HepG2 (cell line): ENCODE measurements around the gene BIRC3. TPM values are rescaled to one million over a fixed set of nuclear protein-coding genes. Genes with fewer than 3 reads are reported as not detected.

ENCODE experiments used
- AHR ChIP-seq: IDR thresholded peaks from 2 replicates; pipeline ENCODE4 v1.6.1; 2018; ENCODE audit warnings: missing genetic modification reagents, missing compliant biosample characterization
- GABPB1 ChIP-seq: IDR thresholded peaks from 2 replicates; pipeline ENCODE4 v1.6.1; 2016; ENCODE audit warnings: mild to moderate bottlenecking, missing genetic modification reagents, moderate library complexity, missing compliant biosample characterization
- HNF4G ChIP-seq, 2 experiments: sonication (generic) in 1 of 2; formaldehyde crosslinking in 1 of 2; IDR thresholded peaks; 2 replicates each; pipeline versions ENCODE4 v1.4.0 to v1.6.1; 2011 to 2020; ENCODE audit warnings: borderline replicate concordance in 2 of 2, low read depth in 2 of 2, mild to moderate bottlenecking in 2 of 2, low read length in 1 of 2, missing genetic modification reagents in 1 of 2, moderate library complexity in 1 of 2
- KDM5A ChIP-seq: fragments of 200-600 bp; sonication (generic); IDR thresholded peaks from 2 replicates; pipeline ENCODE4 v1.7.0; 2018; ENCODE audit warnings: antibody characterized with exemption, mild to moderate bottlenecking, low read length, borderline replicate concordance
- POLR2AphosphoS5 ChIP-seq: IDR thresholded peaks from 2 replicates; pipeline ENCODE4 v1.6.1; 2012; ENCODE audit warnings: low read depth, low read length
- RBFOX2 ChIP-seq: fragments of 200-400 bp; formaldehyde crosslinking; IDR thresholded peaks from 2 replicates; pipeline ENCODE4 v1.6.1; 2017; ENCODE audit warnings: low read depth, mild to moderate bottlenecking, low read length
- SETDB1 ChIP-seq: sonication (generic); formaldehyde crosslinking; IDR thresholded peaks from 2 replicates; pipeline ENCODE4 v1.5.1; 2020; ENCODE audit warnings: missing genetic modification reagents, mild to moderate bottlenecking, borderline replicate concordance
- SRY ChIP-seq: sonication (generic); formaldehyde crosslinking; IDR thresholded peaks from 2 replicates; pipeline ENCODE4 v1.8.0; 2022; ENCODE audit warnings: mild to moderate bottlenecking, missing genetic modification reagents
- TOPORS ChIP-seq: sonication (generic); formaldehyde crosslinking; IDR thresholded peaks from 2 replicates; pipeline ENCODE4 v1.8.0; 2023; ENCODE audit warnings: mild to moderate bottlenecking, missing genetic modification reagents
- ZNF3 ChIP-seq: IDR thresholded peaks from 2 replicates; pipeline ENCODE4 v1.7.0; 2017; ENCODE audit warnings: inconsistent platforms
- ZNF337 ChIP-seq: sonication (generic); formaldehyde crosslinking; IDR thresholded peaks from 2 replicates; pipeline ENCODE4 v1.5.1; 2020; ENCODE audit warnings: missing genetic modification reagents, low read depth, mild to moderate bottlenecking, borderline replicate concordance
- ZNF558 ChIP-seq: sonication (generic); formaldehyde crosslinking; IDR thresholded peaks from 2 replicates; pipeline ENCODE4 v1.9.0; 2022; ENCODE audit warnings: mild to moderate bottlenecking, missing genetic modification reagents, borderline replicate concordance
- polyA plus RNA-seq, 8 experiments: library from polyadenylated mRNA; depleted of rRNA in 3 of 8; stranded (reverse) in 7 of 8; unstranded in 1 of 8; fragments of >200 nt; fragmentation: Illumina TruSeq in 4 of 8; extraction: Trizol in 4 of 8; gene quantifications; 2 replicates each; pipeline versions ENCODE4 v1.2.1 to v1.2.3, GENCODE V29; 2011 to 2016; ENCODE audit warnings: low read depth in 4 of 8, missing spikeins in 1 of 8, mixed read lengths in 1 of 8; ENCODE audit not compliant: insufficient read depth in 1 of 8
- total RNA-seq, 5 experiments: library from RNA; depleted of rRNA; stranded (reverse); fragments of >200 nt; fragmentation: Illumina TruSeq; extraction: Trizol; gene quantifications; 2 replicates each; pipeline ENCODE4 v1.2.3, GENCODE V29; 2016; ENCODE audit warnings: low read depth in 1 of 5
- TF ChIP-seq, protein P1 (sequence below): sonication (generic); formaldehyde crosslinking; IDR thresholded peaks from 2 replicates; pipeline ENCODE4 v1.4.0; 2020; ENCODE audit warnings: missing genetic modification reagents
- TF ChIP-seq, protein P2 (sequence below): sonication (generic); formaldehyde crosslinking; IDR thresholded peaks from 2 replicates; pipeline ENCODE4 v1.4.0; 2020; ENCODE audit warnings: missing genetic modification reagents
- TF ChIP-seq, protein P3 (sequence below): sonication (generic); formaldehyde crosslinking; IDR thresholded peaks from 2 replicates; pipeline ENCODE4 v1.5.1; 2020; ENCODE audit warnings: mild to moderate bottlenecking, missing genetic modification reagents
- TF ChIP-seq, protein P4 (sequence below): sonication (generic); formaldehyde crosslinking; IDR thresholded peaks from 2 replicates; pipeline ENCODE4 v1.5.0; 2020; ENCODE audit warnings: mild to moderate bottlenecking, missing genetic modification reagents, borderline replicate concordance

Gene BIRC3
- total and polyA plus RNA-seq, 2 of the 13 experiments (the other 11 are each of a cell fraction or from before 2014, with no cell fraction given), result 0.41 to 4.2 TPM

DNA sequence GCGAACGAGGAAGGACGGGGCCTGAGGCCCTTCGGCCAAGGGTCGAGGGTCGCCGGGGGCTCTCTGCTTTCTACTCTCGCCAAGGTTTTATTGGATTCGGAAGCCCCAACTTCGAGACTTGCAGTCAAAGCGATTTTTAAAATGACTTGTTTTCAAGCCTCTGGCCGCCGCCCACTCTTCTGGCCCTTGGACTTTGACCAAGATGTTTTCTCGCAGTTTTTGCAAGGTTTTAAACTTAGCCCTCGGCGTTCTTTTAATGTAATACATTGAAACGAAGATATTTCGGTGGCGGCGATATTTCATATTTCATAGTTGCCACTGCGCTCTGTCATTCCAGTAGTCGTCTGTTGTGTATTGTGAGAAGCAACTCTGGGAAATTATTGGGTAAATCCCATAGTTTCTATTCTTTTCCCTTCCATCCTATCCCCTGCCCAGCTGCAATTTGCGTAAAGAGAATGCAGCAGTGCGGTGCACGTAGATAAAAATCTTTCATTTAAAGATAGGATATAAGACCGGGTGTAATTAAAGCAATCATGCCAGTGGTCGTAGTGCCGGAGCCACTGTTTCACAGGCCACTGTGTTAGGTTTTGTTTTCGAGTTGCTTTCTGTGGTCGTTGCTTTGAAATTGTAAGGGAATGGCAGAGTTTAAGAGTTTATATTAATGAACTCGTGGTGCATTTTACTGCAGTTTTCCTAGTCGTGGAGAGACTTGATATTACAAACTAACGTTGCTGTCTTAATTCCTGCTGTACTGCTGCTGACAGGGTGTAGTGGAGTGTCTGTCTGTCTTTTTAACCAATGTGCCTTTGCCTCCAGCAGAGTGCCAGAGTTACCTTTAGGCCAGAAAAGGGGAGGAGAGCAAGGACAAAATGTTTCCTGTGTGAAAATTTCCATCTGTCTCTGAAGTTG lies 30.4 kb downstream of the BIRC3 start (continued):
- TF ChIP-seq KDM5A, result peak; percentile 83
- no peak for TF ChIP-seq TOPORS (CRISPR knock-in tag)
- TF ChIP-seq, protein P1, sequence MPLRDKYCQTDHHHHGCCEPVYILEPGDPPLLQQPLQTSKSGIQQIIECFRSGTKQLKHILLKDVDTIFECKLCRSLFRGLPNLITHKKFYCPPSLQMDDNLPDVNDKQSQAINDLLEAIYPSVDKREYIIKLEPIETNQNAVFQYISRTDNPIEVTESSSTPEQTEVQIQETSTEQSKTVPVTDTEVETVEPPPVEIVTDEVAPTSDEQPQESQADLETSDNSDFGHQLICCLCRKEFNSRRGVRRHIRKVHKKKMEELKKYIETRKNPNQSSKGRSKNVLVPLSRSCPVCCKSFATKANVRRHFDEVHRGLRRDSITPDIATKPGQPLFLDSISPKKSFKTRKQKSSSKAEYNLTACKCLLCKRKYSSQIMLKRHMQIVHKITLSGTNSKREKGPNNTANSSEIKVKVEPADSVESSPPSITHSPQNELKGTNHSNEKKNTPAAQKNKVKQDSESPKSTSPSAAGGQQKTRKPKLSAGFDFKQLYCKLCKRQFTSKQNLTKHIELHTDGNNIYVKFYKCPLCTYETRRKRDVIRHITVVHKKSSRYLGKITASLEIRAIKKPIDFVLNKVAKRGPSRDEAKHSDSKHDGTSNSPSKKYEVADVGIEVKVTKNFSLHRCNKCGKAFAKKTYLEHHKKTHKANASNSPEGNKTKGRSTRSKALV (CRISPR knock-in tag), result no peak
- 0 out of 2 replicates have a peak, but pooled peaks have one; percentile 12 for TF ChIP-seq ZNF558 (CRISPR knock-in tag)
- no peak; the same call in none of the 2 replicates for TF ChIP-seq HNF4G (IDR thresholded peaks at IDR 0.05; ENCODE audit: borderline replicate concordance, low read depth, low read length)
- TF ChIP-seq HNF4G (CRISPR knock-in tag; IDR thresholded peaks at IDR 0.05; ENCODE audit: borderline replicate concordance, low read depth), result no peak
- no peak for TF ChIP-seq AHR (CRISPR knock-in tag)
- no peak for TF ChIP-seq ZNF3 (CRISPR knock-in tag)
- TF ChIP-seq ZNF337, result no peak
- TF ChIP-seq, protein P2, sequence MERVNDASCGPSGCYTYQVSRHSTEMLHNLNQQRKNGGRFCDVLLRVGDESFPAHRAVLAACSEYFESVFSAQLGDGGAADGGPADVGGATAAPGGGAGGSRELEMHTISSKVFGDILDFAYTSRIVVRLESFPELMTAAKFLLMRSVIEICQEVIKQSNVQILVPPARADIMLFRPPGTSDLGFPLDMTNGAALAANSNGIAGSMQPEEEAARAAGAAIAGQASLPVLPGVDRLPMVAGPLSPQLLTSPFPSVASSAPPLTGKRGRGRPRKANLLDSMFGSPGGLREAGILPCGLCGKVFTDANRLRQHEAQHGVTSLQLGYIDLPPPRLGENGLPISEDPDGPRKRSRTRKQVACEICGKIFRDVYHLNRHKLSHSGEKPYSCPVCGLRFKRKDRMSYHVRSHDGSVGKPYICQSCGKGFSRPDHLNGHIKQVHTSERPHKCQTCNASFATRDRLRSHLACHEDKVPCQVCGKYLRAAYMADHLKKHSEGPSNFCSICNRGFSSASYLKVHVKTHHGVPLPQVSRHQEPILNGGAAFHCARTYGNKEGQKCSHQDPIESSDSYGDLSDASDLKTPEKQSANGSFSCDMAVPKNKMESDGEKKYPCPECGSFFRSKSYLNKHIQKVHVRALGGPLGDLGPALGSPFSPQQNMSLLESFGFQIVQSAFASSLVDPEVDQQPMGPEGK, result peak; percentile 76; the same call in 1 of the 2 replicates
- TF ChIP-seq POLR2AphosphoS5, result 0 out of 2 replicates have a peak, but pooled peaks have one; percentile 40
- TF ChIP-seq GABPB1 (CRISPR knock-in tag), result no peak
- TF ChIP-seq, protein P3, sequence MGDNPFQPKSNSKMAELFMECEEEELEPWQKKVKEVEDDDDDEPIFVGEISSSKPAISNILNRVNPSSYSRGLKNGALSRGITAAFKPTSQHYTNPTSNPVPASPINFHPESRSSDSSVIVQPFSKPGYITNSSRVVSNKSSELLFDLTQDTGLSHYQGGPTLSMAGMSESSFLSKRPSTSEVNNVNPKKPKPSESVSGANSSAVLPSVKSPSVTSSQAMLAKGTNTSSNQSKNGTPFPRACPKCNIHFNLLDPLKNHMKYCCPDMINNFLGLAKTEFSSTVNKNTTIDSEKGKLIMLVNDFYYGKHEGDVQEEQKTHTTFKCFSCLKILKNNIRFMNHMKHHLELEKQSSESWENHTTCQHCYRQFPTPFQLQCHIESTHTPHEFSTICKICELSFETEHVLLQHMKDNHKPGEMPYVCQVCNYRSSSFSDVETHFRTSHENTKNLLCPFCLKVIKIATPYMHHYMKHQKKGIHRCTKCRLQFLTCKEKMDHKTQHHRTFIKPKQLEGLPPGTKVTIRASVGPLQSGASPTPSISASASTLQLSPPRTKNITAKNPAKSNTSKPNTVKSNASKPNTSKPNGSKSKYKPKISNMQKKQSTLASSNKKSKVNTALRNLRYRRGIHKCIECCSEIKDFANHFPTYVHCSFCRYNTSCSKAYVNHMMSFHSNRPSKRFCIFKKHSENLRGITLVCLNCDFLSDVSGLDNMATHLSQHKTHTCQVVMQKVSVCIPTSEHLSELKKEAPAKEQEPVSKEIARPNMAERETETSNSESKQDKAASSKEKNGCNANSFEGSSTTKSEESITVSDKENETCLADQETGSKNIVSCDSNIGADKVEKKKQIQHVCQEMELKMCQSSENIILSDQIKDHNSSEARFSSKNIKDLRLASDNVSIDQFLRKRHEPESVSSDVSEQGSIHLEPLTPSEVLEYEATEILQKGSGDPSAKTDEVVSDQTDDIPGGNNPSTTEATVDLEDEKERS (CRISPR knock-in tag), result 0 out of 2 replicates have a peak, but pooled peaks have one; percentile 6
- no peak for TF ChIP-seq RBFOX2
- TF ChIP-seq, protein P4, sequence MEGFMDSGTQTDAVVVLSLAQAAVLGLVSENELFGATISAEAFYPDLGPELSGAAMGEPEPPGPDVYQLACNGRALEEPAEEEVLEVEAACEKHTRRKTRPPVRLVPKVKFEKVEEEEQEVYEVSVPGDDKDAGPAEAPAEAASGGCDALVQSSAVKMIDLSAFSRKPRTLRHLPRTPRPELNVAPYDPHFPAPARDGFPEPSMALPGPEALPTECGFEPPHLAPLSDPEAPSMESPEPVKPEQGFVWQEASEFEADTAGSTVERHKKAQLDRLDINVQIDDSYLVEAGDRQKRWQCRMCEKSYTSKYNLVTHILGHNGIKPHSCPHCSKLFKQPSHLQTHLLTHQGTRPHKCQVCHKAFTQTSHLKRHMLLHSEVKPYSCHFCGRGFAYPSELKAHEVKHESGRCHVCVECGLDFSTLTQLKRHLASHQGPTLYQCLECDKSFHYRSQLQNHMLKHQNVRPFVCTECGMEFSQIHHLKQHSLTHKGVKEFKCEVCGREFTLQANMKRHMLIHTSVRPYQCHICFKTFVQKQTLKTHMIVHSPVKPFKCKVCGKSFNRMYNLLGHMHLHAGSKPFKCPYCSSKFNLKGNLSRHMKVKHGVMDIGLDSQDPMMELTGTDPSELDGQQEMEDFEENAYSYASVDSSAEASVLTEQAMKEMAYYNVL (CRISPR knock-in tag), result peak; percentile 5; the same call in 1 of the 2 replicates
- TF ChIP-seq SRY, result peak; percentile 43; the same call in 1 of the 2 replicates
- TF ChIP-seq SETDB1 (CRISPR knock-in tag), result no peak
